ENCODE data around the gene DCHS1.
A peak's percentile ranks its signal among the peaks of the same experiment; 100 is the strongest.
"Not testable (repeated sequence)": the region's sequence is repeated elsewhere in the genome, so short reads cannot be mapped to it uniquely, and the experiment has no call there.

DCHS1 gene

GRCh38 chr11:6655790-6656583 lies at the start of gene DCHS1:
Gene DCHS1, minus strand, starts transcription at chr11:6655809. Its CDS starts 14,196 bp downstream, at chr11:6641613.
- peak within 1 kb of the TSS in 18 of 21 experiments; percentile 22 to 79 (median 62) for H3K27ac ChIP-seq

GRCh38 chr11:6703247-6704063 lies 47.8 kb upstream of the DCHS1 start:
- no peak overlapping the region for H3K27ac ChIP-seq
- H3K4me3 ChIP-seq = no peak overlapping the region

More at GRCh38 chr11:6655790-6656583, at the start of gene DCHS1:
- H3K4me3 ChIP-seq = peak within 1 kb of the TSS; percentile 25 to 50 (median 31)

GRCh38 chr11:6701955-6702354 lies 46.3 kb upstream of the DCHS1 start:
- H3K4me3 ChIP-seq, H3K27ac ChIP-seq: not testable (repeated sequence)

- Histone ChIP-seq H3K4me3 (no peak overlapping the region), H3K27ac (peak overlapping the region in 16 of 21 experiments; percentile 21 to 76 (median 58))
Measured at GRCh38 chr11:6695377-6695776, 39.8 kb upstream of the DCHS1 start.

GRCh38 chr11:6694229-6694535 lies 38.6 kb upstream of the DCHS1 start:
- Histone ChIP-seq H3K4me3 (no peak overlapping the region), H3K27ac (peak overlapping the region in 11 of 21 experiments; percentile 18 to 66 (median 47))

- Histone ChIP-seq H3K27ac (peak overlapping the region in 13 of 21 experiments; percentile 6 to 62 (median 38)), H3K4me3 (no peak overlapping the region)
Measured at GRCh38 chr11:6693342-6694228, 38.0 kb upstream of the DCHS1 start.

- H3K27ac ChIP-seq = peak overlapping the region in 2 of 21 experiments; percentile 35 to 37
- no peak overlapping the region for H3K4me3 ChIP-seq
Measured at GRCh38 chr11:6692128-6692527, 36.5 kb upstream of the DCHS1 start.

GRCh38 chr11:6690431-6691132 lies 35.0 kb upstream of the DCHS1 start:
- H3K4me3 ChIP-seq = not testable (repeated sequence)
- H3K27ac ChIP-seq = peak overlapping the region in 5 of 21 experiments; percentile 16 to 69 (median 36)

- H3K4me3 ChIP-seq = no peak overlapping the region
- H3K27ac ChIP-seq = no peak overlapping the region
Measured at GRCh38 chr11:6687876-6688275, 32.3 kb upstream of the DCHS1 start.

- H3K4me3 ChIP-seq = no peak overlapping the region
- no peak overlapping the region for H3K27ac ChIP-seq
Measured at GRCh38 chr11:6686006-6686405, 30.4 kb upstream of the DCHS1 start.

- H3K27ac ChIP-seq = peak overlapping the region in 13 of 21 experiments; percentile 74 to 95 (median 90)
Measured at GRCh38 chr11:6684068-6684467, 28.5 kb upstream of the DCHS1 start.

GRCh38 chr11:6682936-6683861 lies 27.6 kb upstream of the DCHS1 start, which contains the start of gene MRPL17:
Gene MRPL17, minus strand, starts transcription at chr11:6683340. Its CDS starts 44 bp downstream, at chr11:6683296.
- H3K27ac ChIP-seq = peak within 1 kb of the TSS in 20 of 21 experiments; percentile 67 to 95 (median 88)
- peak within 1 kb of the TSS; percentile 59 to 77 (median 69) for H3K4me3 ChIP-seq

More at GRCh38 chr11:6684068-6684467, 28.5 kb upstream of the DCHS1 start:
- peak overlapping the region in 3 of 7 experiments; percentile 74 to 77 (median 75) for H3K4me3 ChIP-seq

- Histone ChIP-seq H3K27ac (peak overlapping the region in 20 of 21 experiments; percentile 67 to 95 (median 88)), H3K4me3 (peak overlapping the region; percentile 59 to 77 (median 69))
Measured at GRCh38 chr11:6682591-6682935, 27.0 kb upstream of the DCHS1 start.

GRCh38 chr11:6681949-6682348 lies 26.3 kb upstream of the DCHS1 start:
- Histone ChIP-seq H3K27ac (peak overlapping the region in 13 of 21 experiments; percentile 78 to 95 (median 89)), H3K4me3 (peak overlapping the region; percentile 59 to 77 (median 69))

- Histone ChIP-seq H3K4me3 (peak overlapping the region in 1 of 7 experiments; percentile 66), H3K27ac (peak overlapping the region in 5 of 21 experiments; percentile 35 to 94 (median 87))
Measured at GRCh38 chr11:6681505-6681904, 25.9 kb upstream of the DCHS1 start.

- H3K4me3 ChIP-seq = no peak overlapping the region
- H3K27ac ChIP-seq = no peak overlapping the region
Measured at GRCh38 chr11:6677018-6677417, 21.4 kb upstream of the DCHS1 start.

GRCh38 chr11:6674862-6675261 lies 19.3 kb upstream of the DCHS1 start:
- Histone ChIP-seq H3K27ac (peak overlapping the region in 8 of 21 experiments; percentile 3 to 58 (median 25)), H3K4me3 (no peak overlapping the region)

- peak overlapping the region in 6 of 21 experiments; percentile 10 to 58 (median 38) for H3K27ac ChIP-seq
- no peak overlapping the region for H3K4me3 ChIP-seq
Measured at GRCh38 chr11:6674219-6674597, 18.6 kb upstream of the DCHS1 start.
